ENCODE measurements around the gene NPAS3.

NPAS3 gene

DNA sequence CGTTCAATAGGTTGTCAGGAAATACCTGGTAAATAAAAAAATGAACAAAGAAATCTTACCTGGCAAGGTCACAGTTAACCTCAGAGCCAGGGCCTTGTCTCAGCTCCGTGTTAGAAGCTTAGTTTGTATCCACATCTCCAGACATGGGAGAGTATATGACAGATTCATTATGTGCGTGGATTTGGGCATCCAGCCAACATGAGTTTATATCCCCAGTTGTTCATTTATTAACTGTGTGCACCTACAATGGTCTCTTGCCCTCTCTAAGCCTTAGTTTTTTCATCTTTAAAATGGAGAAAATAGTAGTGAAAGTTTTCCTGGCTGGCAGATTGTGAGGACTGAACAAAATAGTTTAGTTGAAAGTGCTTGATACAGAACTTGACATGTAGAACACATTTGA lies 437.8 kb downstream of the NPAS3 start:
- DNase-seq (ENCODE audit: low read depth in 2 of 2): no peak

GRCh38 chr14:33377596-33378390 lies 439.1 kb downstream of the NPAS3 start:
- DNase-seq (ENCODE audit: low read depth in 2 of 2): no peak

- no peak for DNase-seq (ENCODE audit: low read depth in 2 of 2)
Measured at GRCh38 chr14:33381717-33382116, 443.0 kb downstream of the NPAS3 start.

GRCh38 chr14:33386140-33386539 lies 447.5 kb downstream of the NPAS3 start:
- no peak for DNase-seq (ENCODE audit: low read depth in 2 of 2)

DNA sequence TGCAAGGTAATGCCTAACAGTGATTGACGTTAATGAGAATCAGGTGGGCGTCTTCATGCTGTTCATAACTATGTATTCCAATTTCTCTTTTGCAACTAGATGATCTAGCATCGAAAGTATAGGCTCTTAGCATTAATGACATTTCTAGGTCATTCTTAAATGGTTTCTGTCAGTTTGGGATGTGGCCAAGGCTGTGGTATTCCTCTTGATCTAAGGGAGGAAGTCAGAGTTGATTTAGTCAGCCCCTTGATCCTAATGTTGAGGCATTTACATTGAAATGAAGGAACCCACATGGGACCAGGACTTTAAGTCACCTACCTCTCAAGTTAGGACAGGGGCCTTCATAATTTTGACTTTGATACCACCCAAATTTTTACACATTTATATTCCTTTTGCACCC lies 448.1 kb downstream of the NPAS3 start:
- no peak for DNase-seq (ENCODE audit: low read depth in 2 of 2)

- DNase-seq (ENCODE audit: low read depth in 2 of 2): no peak
Measured at GRCh38 chr14:33390335-33390734, 451.7 kb downstream of the NPAS3 start.

- DNase-seq (ENCODE audit: low read depth in 2 of 2): no peak
Measured at GRCh38 chr14:33393231-33393894, 454.7 kb downstream of the NPAS3 start.

GRCh38 chr14:33393895-33394368 lies 455.3 kb downstream of the NPAS3 start:
- DNase-seq (ENCODE audit: low read depth in 2 of 2): no peak

GRCh38 chr14:33401311-33401710 lies 462.6 kb downstream of the NPAS3 start:
- DNase-seq (ENCODE audit: low read depth in 2 of 2): no peak

GRCh38 chr14:33402604-33403003 lies 463.9 kb downstream of the NPAS3 start:
- no peak for DNase-seq (ENCODE audit: low read depth in 2 of 2)

DNA sequence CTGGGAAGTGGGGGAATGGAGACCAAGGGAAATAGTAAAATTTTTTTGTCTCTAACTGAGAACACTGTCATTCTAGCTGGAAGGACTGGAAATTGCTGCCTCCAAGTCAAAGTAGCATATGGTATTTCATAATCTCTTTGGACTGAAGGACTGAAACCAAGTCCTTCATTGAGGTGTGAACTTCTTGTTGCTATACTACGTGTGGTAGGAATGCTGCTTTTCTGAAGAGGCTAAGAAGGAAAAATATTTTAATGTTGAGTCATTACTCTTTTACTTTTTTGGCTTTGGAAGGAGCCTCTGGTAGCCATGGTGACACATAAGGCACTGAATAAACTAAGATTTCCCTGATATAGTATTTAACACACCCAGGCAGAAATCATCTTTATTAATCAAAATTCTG lies 465.4 kb downstream of the NPAS3 start:
- DNase-seq (ENCODE audit: low read depth in 2 of 2): no peak

- no peak for DNase-seq (ENCODE audit: low read depth in 2 of 2)
Measured at GRCh38 chr14:33404964-33405574, 466.4 kb downstream of the NPAS3 start.

DNA sequence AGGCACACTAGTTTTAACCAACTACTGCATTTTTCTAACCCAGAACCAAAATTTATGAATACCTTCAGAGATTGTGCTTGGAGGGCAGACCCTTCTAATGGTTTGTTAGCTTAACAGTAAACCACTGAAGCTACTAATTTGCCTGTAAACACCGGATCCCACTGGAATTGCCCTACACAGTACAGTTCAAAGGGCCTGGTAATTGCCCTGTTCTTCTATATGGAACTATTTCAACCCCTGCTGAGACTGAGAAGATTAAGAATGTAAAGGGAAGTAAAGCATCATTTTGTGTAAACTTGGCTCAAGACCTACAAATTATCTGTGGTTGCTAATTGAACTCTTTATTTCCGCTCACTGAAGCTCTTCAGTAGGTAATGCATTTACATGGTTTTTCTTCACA lies 468.1 kb downstream of the NPAS3 start:
- DNase-seq (ENCODE audit: low read depth in 2 of 2): no peak

- no peak for DNase-seq (ENCODE audit: low read depth in 2 of 2)
Measured at GRCh38 chr14:33408291-33408690, 469.6 kb downstream of the NPAS3 start.

DNA sequence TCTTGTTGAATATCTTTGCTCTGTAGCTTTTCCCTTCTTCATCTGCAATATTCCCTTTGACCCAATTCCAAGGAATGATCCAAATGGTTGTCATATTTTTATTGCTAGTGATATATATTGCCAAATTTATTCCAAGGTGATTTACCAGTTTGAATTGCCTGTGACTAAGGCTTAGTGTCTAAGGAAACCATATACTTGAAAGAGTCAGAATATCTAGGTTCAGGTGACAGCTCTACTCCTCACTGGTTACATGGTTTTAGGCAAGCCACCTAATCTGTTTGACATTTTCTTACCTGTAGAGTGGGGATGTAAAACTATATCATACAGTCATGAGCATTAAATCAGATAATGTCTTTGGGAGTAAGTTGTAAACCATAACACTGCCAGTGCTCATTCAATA lies 473.8 kb downstream of the NPAS3 start:
- DNase-seq (ENCODE audit: low read depth in 2 of 2): no peak

GRCh38 chr14:33413381-33413780 lies 474.7 kb downstream of the NPAS3 start:
- DNase-seq (ENCODE audit: low read depth in 2 of 2): no peak

DNA sequence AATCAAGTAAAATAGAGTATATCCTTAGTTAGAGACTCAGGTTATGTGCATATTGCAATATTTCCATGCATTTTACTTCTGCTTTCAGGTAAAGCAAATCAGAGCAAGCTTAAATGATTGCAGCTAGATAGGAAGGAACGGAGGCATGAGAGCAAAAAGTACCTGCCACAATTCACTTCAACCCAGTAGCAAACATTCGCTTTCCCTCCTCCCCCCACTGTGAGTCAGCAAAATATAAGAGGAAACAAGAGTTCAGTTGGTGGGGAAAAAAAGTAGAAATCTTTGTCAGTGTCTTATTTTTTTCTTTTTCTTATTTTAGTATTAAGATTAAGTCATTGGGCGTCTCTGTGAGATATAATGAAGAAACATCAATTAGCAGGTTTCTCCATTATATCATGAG lies 475.4 kb downstream of the NPAS3 start:
- no peak for DNase-seq (ENCODE audit: low read depth in 2 of 2)

DNA sequence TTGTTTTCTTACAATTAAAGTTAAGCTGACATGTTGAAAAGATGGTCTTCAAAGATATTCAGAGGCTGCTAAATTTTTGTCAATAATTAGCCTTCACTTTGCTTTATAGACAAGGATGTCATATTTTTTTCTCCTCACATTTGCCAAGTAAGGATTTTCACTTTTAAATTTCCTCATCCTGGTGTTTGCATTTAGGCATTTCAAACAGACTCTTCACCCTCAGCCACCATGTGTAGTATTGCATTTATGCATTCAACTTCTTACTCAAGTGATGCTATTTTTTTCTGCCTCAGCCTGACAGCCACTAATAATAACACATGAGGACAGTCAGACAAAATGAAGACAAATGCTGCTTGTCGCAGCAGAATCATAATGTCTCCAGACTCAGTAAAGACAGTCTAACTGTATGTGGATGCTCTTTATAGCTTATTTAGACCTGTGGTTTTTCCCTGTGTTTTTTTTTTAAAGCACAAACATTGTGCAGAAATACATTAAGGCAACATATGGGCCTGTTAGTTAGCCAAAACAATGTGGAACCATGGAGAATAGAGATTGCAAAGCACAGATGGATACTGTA lies 481.5 kb downstream of the NPAS3 start:
- no peak for DNase-seq (ENCODE audit: low read depth in 2 of 2)

- no peak for DNase-seq (ENCODE audit: low read depth in 2 of 2)
Measured at GRCh38 chr14:33430414-33431035, 491.8 kb downstream of the NPAS3 start.

DNA sequence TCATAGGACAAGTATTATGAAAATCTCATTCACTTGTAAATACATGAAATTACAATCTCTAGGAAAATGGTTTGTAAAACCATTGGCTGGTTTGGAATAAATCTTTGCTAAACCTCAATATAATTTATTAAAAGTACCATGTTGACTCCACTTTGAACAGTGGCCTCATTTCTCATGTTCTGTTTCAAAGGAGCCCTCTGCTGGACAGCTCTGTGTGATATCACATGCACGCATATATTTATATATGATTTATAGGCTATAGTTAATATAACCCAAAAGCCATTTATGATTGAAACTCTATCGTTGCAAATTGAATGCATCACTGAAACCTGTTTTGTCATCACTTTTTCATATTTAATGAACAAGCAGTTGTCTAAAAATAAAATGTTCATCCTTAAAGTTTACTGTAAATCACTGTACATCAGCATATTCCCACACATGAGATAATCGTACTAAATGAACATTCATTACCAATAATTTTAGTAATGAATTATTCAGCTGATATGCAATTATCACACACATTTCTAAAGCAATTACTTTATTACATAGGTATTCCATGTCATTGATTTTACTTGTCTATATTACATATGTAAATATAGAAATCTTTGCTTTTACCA lies 493.8 kb downstream of the NPAS3 start:
- DNase-seq (ENCODE audit: low read depth in 2 of 2): no peak

DNA sequence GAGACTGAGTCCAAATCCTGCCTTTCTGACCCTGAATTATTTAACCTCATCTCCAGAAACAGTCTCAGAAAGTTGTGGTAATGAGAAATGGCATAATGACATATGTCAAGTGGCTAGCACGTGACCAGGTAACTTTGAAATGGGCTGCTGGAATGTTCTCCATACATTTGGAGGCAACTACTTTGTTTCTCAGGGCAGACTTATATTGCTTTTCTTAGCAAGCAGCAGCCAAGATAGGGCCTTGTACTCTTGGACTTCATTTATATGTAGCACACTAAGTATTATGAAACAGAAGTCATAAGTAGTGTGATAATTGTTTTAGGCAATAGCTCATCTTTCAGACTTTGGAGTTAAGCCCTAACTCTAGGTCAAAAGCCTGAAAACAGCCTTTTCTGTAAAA lies 494.7 kb downstream of the NPAS3 start:
- DNase-seq (ENCODE audit: low read depth in 2 of 2): no peak
